Gastrocnemius medialis (tissue), 4 donors: Measurements from ENCODE around the gene WBP11. TPM values are rescaled to one million over a fixed set of nuclear protein-coding genes. Genes with fewer than 3 reads are reported as not detected.

Experiments used
- ATAC-seq, 2 donors: fragments of 150-250 bp; one replicate each; pipeline ENCODE4 v1.9.1; 2016
- DNase-seq, 2 donors: peaks; one replicate each; pipeline ENCODE4 v3.0.0-alpha.2; 2019
- H3K27ac ChIP-seq, 4 donors: fragments of 200-600 bp; sonication (generic); 1 replicate in 1 of 4; 2 replicates in 3 of 4; pipeline ENCODE4 v1.5.1; 2016 to 2018; ENCODE audit warnings: mild to moderate bottlenecking in 2 of 4, moderate library complexity in 1 of 4
- H3K27me3 ChIP-seq, 3 donors: fragments of 200-600 bp; sonication (generic) in 2 of 3; 1 replicate in 1 of 3; 2 replicates in 2 of 3; pipeline versions ENCODE4 v1.5.1 to v1.6.0; 2016 to 2019; ENCODE audit warnings: mild to moderate bottlenecking in 1 of 3, moderate library complexity in 1 of 3
- H3K36me3 ChIP-seq, 2 donors: fragments of 200-600 bp; sonication (generic) in 1 of 2; one replicate each; pipeline ENCODE4 v1.5.1; 2017 to 2018
- H3K4me1 ChIP-seq, 2 donors: fragments of 200-600 bp; sonication (generic) in 1 of 2; one replicate each; pipeline ENCODE4 v1.5.1; 2016 to 2017; ENCODE audit warnings: mild to moderate bottlenecking in 2 of 2
- H3K4me3 ChIP-seq, 4 donors: fragments of 200-600 bp; sonication (generic) in 3 of 4; 1 replicate in 1 of 4; 2 replicates in 3 of 4; pipeline ENCODE4 v1.5.1; 2016 to 2019; ENCODE audit warnings: mild to moderate bottlenecking in 2 of 4
- H3K9me3 ChIP-seq, 3 donors: fragments of 200-600 bp; sonication (generic) in 2 of 3; 1 replicate in 1 of 3; 2 replicates in 2 of 3; pipeline ENCODE4 v1.5.1; 2016 to 2019
- CTCF ChIP-seq, 5 experiments: fragments of 450-650 bp in 3 of 5; fragments of 200-600 bp in 2 of 5; sonication (generic) in 2 of 5; IDR thresholded peaks in 4 of 5; conservative IDR thresholded peaks in 1 of 5; 1 replicate in 4 of 5; 2 replicates in 1 of 5; pipeline ENCODE4 v1.5.1; 2016 to 2019; ENCODE audit warnings: antibody characterized with exemption in 5 of 5, mild to moderate bottlenecking in 3 of 5, moderate library complexity in 3 of 5
- POLR2A ChIP-seq, 2 donors: fragments of 450-650 bp; IDR thresholded peaks; one replicate each; pipeline ENCODE4 v1.6.1; 2017; ENCODE audit warnings: antibody characterized with exemption in 2 of 2, mild to moderate bottlenecking in 2 of 2, moderate library complexity in 2 of 2
- in situ Hi-C, 4 donors: fragments of 200-750 bp; cut with MboI; loops; one replicate each; pipeline versions ENCODE4 v1.15.0 to v1.8.0; 2017; ENCODE audit warnings: low sequenced_read_pairs in 4 of 4
- intact Hi-C: fragments of 100-400 bp; cut with DNase I; formaldehyde crosslinking; loops from one replicate; pipeline ENCODE4 v1.15.1; 2023; ENCODE audit warnings: low total_unique reads
- total RNA-seq, 4 donors: library from RNA; depleted of rRNA; stranded (reverse); fragments of >200 nt; gene quantifications; one replicate each; pipeline versions ENCODE4 v1.1.0 to v1.2.3, GENCODE V29; 2016

WBP11 gene
- total RNA-seq, 4 donors from 2014 or later, result 20.2 to 39.5 (median 28.4) TPM

- Histone ChIP-seq H3K36me3 (no peaks in the 10 kb centered on the region), H3K9me3 (no peaks in the 10 kb centered on the region), H3K4me1 (peaks cover 8 to 18% of the 10 kb centered on the region in 2 donors), H3K27me3 (no peaks in the 10 kb centered on the region), H3K4me3 (peak overlapping the region; percentile 81 to 89 (median 84)), H3K27ac (peak overlapping the region; percentile 81 to 95 (median 94))
- peak in 1 of 2 donors; percentile 0 for ATAC-seq
- in situ Hi-C loops (loop anchor here in 2 of 4 donors (25.0 kb wide), 2 partner anchors 1112 to 1137 kb away; partner anchors contain the start of genes DERA (in 1 of the 2) and STRAP (in 1 of the 2)), intact Hi-C loops (no loop called here)
- no peak for TF ChIP-seq POLR2A (IDR thresholded peaks at IDR 0.05)
- no peak for TF ChIP-seq CTCF (IDR thresholded peaks at IDR 0.05 in 4 of 5, conservative IDR thresholded peaks at IDR 0.05 in 1 of 5)
- no peak for DNase-seq
These were observed 27.7 kb downstream of the WBP11 start for GRCh38 chr12:14775636-14775980.

GRCh38 chr12:14774906-14775635 lies 28.2 kb downstream of the WBP11 start:
- in situ Hi-C loops (loop anchor here in 2 of 4 donors (25.0 kb wide), 2 partner anchors 1112 to 1137 kb away; partner anchors contain the start of genes DERA (in 1 of the 2) and STRAP (in 1 of the 2)), intact Hi-C loops (loop anchor here (1.0 to 5.0 kb wide), 5 partner anchors 28 to 1107 kb away; partner anchors contain the start of genes ATF7IP, C12orf60, STRAP and WBP11)
- peak; percentile 8 to 10 for ATAC-seq

DNA sequence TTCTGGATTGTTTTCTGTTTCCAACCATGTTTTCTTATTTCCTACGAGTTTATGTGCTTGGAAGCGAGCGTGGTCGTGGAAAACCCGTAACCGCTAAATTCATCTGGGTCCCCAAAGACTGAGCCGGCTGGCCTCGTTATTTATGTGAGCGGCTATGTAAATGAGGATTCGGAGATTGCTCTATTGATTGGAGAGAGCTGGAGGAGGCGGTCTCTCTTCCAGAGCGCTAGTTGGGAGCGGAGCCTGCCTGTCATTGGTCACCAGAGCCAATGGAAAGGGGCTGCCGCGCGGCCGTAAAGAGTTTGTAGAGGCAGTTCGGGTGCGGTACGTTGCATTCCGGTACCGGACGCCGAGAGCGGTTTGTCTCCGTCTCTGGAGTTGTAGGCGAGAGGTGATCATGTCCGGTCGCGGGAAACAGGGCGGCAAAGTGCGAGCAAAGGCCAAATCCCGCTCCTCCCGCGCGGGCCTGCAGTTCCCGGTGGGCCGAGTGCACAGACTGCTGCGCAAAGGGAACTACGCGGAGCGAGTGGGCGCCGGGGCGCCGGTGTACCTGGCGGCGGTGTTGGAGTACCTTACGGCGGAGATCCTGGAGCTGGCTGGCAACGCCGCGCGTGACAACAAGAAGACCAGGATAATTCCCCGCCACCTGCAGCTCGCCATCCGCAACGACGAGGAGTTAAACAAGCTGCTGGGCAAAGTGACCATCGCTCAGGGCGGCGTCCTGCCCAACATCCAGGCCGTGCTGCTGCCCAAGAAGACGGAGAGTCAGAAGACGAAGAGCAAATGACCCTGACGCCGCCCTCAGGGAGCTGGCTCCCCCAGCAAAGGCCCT lies 29.0 kb downstream of the WBP11 start:
- Histone ChIP-seq H3K9me3 (no peaks in the 10 kb centered on the region), H3K4me1 (peaks cover 8 to 18% of the 10 kb centered on the region in 2 donors), H3K27me3 (no peaks in the 10 kb centered on the region), H3K27ac (peak overlapping the region; percentile 81 to 95 (median 94)), H3K36me3 (no peaks in the 10 kb centered on the region), H3K4me3 (peak overlapping the region; percentile 81 to 89 (median 84))
- ATAC-seq, result peak; percentile 77 to 84
- intact Hi-C loops (loop anchor here (1.0 to 5.0 kb wide), 5 partner anchors 29 to 1108 kb away; partner anchors contain the start of genes ATF7IP, C12orf60, STRAP and WBP11), in situ Hi-C loops (no loop called here)
- peak; percentile 95 to 96 for DNase-seq
- TF ChIP-seq POLR2A (IDR thresholded peaks at IDR 0.05), result peak; percentile 89 to 91
- peak in 3 of 5 experiments; percentile 4 to 20 (median 8) for TF ChIP-seq CTCF (IDR thresholded peaks at IDR 0.05 in 4 of 5, conservative IDR thresholded peaks at IDR 0.05 in 1 of 5)

More at GRCh38 chr12:14774906-14775635, 28.2 kb downstream of the WBP11 start:
- H3K4me3 ChIP-seq, result peak overlapping the region; percentile 81 to 89 (median 84)
- H3K27ac ChIP-seq, result peak overlapping the region; percentile 81 to 95 (median 94)
- H3K4me1 ChIP-seq, result peaks cover 8 to 18% of the 10 kb centered on the region in 2 donors
- DNase-seq, result peak; percentile 27 to 50
- TF ChIP-seq POLR2A (IDR thresholded peaks at IDR 0.05) (peak in 1 of 2 donors; percentile 28), CTCF (IDR thresholded peaks at IDR 0.05 in 4 of 5, conservative IDR thresholded peaks at IDR 0.05 in 1 of 5) (no peak)
- no peaks in the 10 kb centered on the region for H3K27me3 ChIP-seq
- no peaks in the 10 kb centered on the region for H3K36me3 ChIP-seq
- no peaks in the 10 kb centered on the region for H3K9me3 ChIP-seq

DNA sequence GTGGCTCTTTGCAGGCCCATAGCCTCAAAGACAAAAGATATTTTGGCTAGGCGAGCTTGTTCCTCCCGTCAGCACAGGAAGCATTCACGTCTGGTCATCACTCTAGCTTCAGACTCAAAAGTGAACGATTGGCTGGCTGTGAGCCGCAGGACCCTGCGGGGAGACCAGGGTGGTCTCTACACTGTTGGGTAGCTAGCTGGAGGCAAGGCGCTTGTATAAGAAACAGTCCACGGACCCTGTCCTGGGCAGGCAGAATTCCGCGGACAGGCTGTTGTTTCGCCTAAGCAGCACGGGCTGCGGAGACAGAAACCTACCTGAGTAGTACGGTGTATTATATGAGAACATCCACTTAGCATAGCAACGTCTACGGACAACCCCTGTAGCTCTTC lies 29.6 kb downstream of the WBP11 start:
- DNase-seq (peak in 1 of 2 donors; percentile 27), ATAC-seq (peak in 1 of 2 donors; percentile 1)
- in situ Hi-C loops, result no loop called here

More for the DNA sequence above, 29.6 kb downstream of the WBP11 start:
- TF ChIP-seq CTCF (IDR thresholded peaks at IDR 0.05 in 4 of 5, conservative IDR thresholded peaks at IDR 0.05 in 1 of 5) (no peak), POLR2A (IDR thresholded peaks at IDR 0.05) (no peak)
- peak overlapping the region; percentile 81 to 89 (median 84) for H3K4me3 ChIP-seq
- peaks cover 12 to 21% of the 10 kb centered on the region in 2 donors for H3K4me1 ChIP-seq
- no peaks in the 10 kb centered on the region for H3K27me3 ChIP-seq
- intact Hi-C loops, result loop anchor here (1.0 to 5.0 kb wide), 5 partner anchors 30 to 1109 kb away; partner anchors contain the start of genes ATF7IP, C12orf60, STRAP and WBP11
- H3K27ac ChIP-seq, result peak overlapping the region; percentile 81 to 95 (median 94)
- H3K36me3 ChIP-seq, result no peaks in the 10 kb centered on the region
- no peaks in the 10 kb centered on the region for H3K9me3 ChIP-seq
